Vagina (tissue), 2 donors: Measurements from ENCODE around the gene PAM16. TPM values are rescaled to one million over a fixed set of nuclear protein-coding genes. Genes with fewer than 3 reads are reported as not detected.

Experiments used
- DNase-seq, 2 donors: peaks; one replicate each; pipeline ENCODE4 v3.0.0-alpha.2; 2017; ENCODE audit errors: extremely low spot score in 2 of 2
- H3K27ac ChIP-seq: fragments of 200-600 bp; sonication (generic); one replicate; pipeline ENCODE4 v1.5.1; 2019
- H3K27me3 ChIP-seq: fragments of 200-600 bp; sonication (generic); one replicate; pipeline ENCODE4 v1.5.1; 2019
- H3K36me3 ChIP-seq, 2 donors: fragments of 200-600 bp; sonication (generic); one replicate each; pipeline ENCODE4 v1.5.1; 2017 to 2019
- H3K4me1 ChIP-seq: fragments of 200-600 bp; sonication (generic); one replicate; pipeline ENCODE4 v1.5.1; 2019
- H3K4me3 ChIP-seq, 2 donors: fragments of 200-600 bp; sonication (generic); 1 replicate in 1 of 2; 2 replicates in 1 of 2; pipeline ENCODE4 v1.5.1; 2016 to 2019
- H3K9me3 ChIP-seq: fragments of 200-600 bp; sonication (generic); one replicate; pipeline ENCODE4 v1.5.1; 2019
- CTCF ChIP-seq, 3 experiments: fragments of 450-650 bp in 2 of 3; fragments of 200-600 bp in 1 of 3; sonication (generic) in 1 of 3; IDR thresholded peaks; one replicate each; pipeline ENCODE4 v1.5.1; 2017 to 2019; ENCODE audit warnings: antibody characterized with exemption in 3 of 3, mild to moderate bottlenecking in 2 of 3, moderate library complexity in 2 of 3
- POLR2A ChIP-seq, 2 donors: fragments of 450-650 bp; IDR thresholded peaks; one replicate each; pipeline ENCODE4 v1.6.1; 2017; ENCODE audit warnings: antibody characterized with exemption in 2 of 2, mild to moderate bottlenecking in 2 of 2, moderate library complexity in 2 of 2
- POLR2AphosphoS5 ChIP-seq, 2 donors: sonication (generic); formaldehyde crosslinking; IDR thresholded peaks; one replicate each; pipeline ENCODE4 v1.9.0; 2017; ENCODE audit warnings: antibody characterized with exemption in 2 of 2, mild to moderate bottlenecking in 2 of 2, low read depth in 1 of 2; ENCODE audit not compliant: insufficient read depth in 1 of 2
- intact Hi-C: fragments of 100-400 bp; cut with DNase I; formaldehyde crosslinking; loops from one replicate; pipeline ENCODE4 v1.15.1; 2023
- total RNA-seq: library from RNA; depleted of rRNA; stranded (reverse); fragments of >200 nt; gene quantifications from one replicate; pipeline ENCODE4 v1.2.3, GENCODE V29; 2016

Gene PAM16
- total RNA-seq, 1 donor from 2014 or later, result 76.1 TPM

DNA sequence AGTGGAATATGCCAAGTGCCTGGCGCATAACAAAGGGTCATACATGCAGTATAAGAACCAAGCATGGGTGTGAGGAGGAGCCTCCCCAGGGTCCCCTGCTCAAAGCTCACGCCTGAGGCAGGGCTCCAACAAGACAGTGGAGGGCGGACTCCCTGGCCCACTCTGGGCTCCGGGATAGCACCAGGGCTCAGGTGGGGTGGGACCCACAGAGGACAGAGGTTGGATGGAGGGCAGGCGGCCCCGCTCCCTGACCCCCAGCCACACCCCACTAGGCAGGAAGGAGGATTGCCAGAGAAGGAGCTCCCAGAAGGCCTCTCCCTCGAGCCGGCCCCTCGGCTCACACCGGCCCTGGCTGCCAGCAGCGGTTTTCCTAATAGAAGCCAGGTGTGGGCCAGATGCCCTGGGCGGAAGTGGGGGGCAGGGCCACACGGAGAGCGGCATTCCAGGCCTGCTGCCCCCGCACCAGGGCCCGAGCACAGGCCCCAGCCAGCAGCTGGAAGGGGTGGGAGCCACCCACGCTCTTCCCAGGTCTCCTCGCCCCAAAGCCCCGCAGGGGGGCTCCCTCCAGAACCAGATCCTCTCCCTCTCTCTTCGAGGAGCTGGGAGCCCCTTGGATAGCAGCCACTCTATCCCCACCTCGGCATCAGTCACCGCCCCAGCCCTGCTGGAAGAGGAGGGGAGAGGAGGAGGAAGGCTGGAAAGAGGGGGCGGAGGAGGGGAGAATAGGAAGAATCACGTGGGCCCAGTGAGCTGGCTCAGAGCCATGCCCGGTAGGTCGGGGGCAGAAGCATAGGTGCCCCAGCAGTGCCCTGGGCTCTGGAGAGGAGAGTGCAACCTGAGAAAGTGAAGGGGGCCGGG is 41.5 kb upstream of the PAM16 start:
- H3K27ac ChIP-seq, result peak overlapping the region; percentile 87
- no peaks in the 10 kb centered on the region for H3K27me3 ChIP-seq
- peak overlapping the region in 1 of 2 donors; percentile 5 for H3K4me3 ChIP-seq
- intact Hi-C loops, result no loop called here
- peak in 1 of 2 donors; percentile 66 for TF ChIP-seq POLR2AphosphoS5 (IDR thresholded peaks at IDR 0.05; ENCODE audit: insufficient read depth in 1 of 2, low read depth in 1 of 2)
- TF ChIP-seq CTCF (IDR thresholded peaks at IDR 0.05), result no peak
- H3K9me3 ChIP-seq, result no peaks in the 10 kb centered on the region
- DNase-seq, result no peak
- H3K4me1 ChIP-seq, result peaks cover 22% of the 10 kb centered on the region
- no peaks in the 10 kb centered on the region for H3K36me3 ChIP-seq

DNA sequence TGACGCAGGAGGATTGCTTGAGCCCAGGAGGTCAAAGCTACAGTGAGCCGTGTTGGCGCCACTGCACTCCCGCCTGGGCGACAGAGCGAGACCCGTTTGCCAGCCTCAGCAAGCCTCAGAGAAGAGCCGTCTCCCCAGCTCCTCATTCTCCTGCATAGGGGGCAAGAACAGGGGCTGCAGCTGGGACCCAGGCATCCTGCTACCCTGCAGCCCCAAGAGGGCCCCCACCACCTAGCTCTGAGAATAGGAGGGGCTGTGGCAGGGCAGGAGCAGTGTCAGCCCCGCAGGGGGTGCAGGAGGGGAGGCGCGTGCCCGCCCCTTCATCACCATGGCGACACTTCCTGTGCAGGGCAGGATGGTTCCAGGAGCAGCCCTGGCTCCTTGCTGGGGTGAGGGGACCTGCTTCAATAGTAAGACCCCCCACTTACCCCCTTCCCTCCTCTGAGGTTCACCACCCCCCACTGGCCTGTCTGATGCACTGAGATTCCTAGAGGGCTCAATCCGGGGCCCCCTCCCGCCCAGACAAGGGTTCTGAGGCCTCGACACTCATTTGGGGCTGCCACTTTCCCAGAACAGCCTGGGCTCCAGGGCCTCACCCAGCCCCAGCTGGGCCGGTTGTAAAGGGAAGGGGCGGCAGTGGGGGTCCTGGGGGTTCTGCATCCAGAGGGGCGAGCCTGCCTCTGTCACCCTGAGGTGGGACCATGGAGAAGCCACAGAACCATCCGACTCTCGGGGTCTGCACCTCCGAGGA is 40.7 kb upstream of the PAM16 start:
- Histone ChIP-seq H3K27me3 (no peaks in the 10 kb centered on the region), H3K36me3 (no peaks in the 10 kb centered on the region), H3K4me3 (no peak overlapping the region), H3K9me3 (no peaks in the 10 kb centered on the region), H3K4me1 (peaks cover 29% of the 10 kb centered on the region), H3K27ac (peak overlapping the region; percentile 87)
- DNase-seq, result no peak
- TF ChIP-seq POLR2A (IDR thresholded peaks at IDR 0.05) (no peak), POLR2AphosphoS5 (IDR thresholded peaks at IDR 0.05; ENCODE audit: insufficient read depth in 1 of 2, low read depth in 1 of 2) (no peak), CTCF (IDR thresholded peaks at IDR 0.05) (no peak)
- intact Hi-C loops, result no loop called here

- Histone ChIP-seq H3K4me1 (peaks cover 41% of the 10 kb centered on the region), H3K27ac (no peak overlapping the region), H3K36me3 (peaks cover 0 to 1% of the 10 kb centered on the region in 2 donors), H3K4me3 (no peak overlapping the region), H3K27me3 (no peaks in the 10 kb centered on the region), H3K9me3 (no peaks in the 10 kb centered on the region)
- intact Hi-C loops, result no loop called here
- no peak for TF ChIP-seq POLR2AphosphoS5 (IDR thresholded peaks at IDR 0.05; ENCODE audit: insufficient read depth in 1 of 2, low read depth in 1 of 2)
- no peak for TF ChIP-seq CTCF (IDR thresholded peaks at IDR 0.05)
- TF ChIP-seq POLR2A (IDR thresholded peaks at IDR 0.05), result no peak
- DNase-seq, result no peak
These were observed 39.4 kb upstream of the PAM16 start for GRCh38 chr16:4390266-4391260.

- Histone ChIP-seq H3K27me3 (no peaks in the 10 kb centered on the region), H3K36me3 (peaks cover 0 to 4% of the 10 kb centered on the region in 2 donors), H3K9me3 (no peaks in the 10 kb centered on the region), H3K27ac (peak overlapping the region; percentile 51), H3K4me3 (no peak overlapping the region), H3K4me1 (peaks cover 54% of the 10 kb centered on the region)
- no peak for DNase-seq
- intact Hi-C loops, result no loop called here
- TF ChIP-seq CTCF (IDR thresholded peaks at IDR 0.05) (no peak), POLR2AphosphoS5 (IDR thresholded peaks at IDR 0.05; ENCODE audit: insufficient read depth in 1 of 2, low read depth in 1 of 2) (no peak), POLR2A (IDR thresholded peaks at IDR 0.05) (no peak)
These were observed 38.2 kb upstream of the PAM16 start for GRCh38 chr16:4389051-4389955.
